GM23338 (cell line): ENCODE measurements around the gene GUCY1B1. TPM values are rescaled to one million over a fixed set of nuclear protein-coding genes. Genes with fewer than 3 reads are reported as not detected.
A peak's percentile ranks its signal among the peaks of the same experiment; 100 is the strongest.

ENCODE experiments used
- ATAC-seq: fragments of 200-7000 bp; cut with Tn5 transposase; 3 replicates; pipeline ENCODE4 v1.9.1; 2020
- DNase-seq: peaks from one replicate; pipeline ENCODE4 v3.0.0-alpha.2; 2015; ENCODE audit warnings: low spot score
- H2AFZ ChIP-seq: fragments of 200-600 bp; sonication (generic); 2 replicates; pipeline ENCODE4 v1.8.0; 2016; ENCODE audit warnings: antibody characterized with exemption, mild to moderate bottlenecking, moderate library complexity
- H3F3A ChIP-seq: fragments of 200-600 bp; sonication (generic); replicated peaks from 2 replicates; pipeline ENCODE4 v1.8.0; 2017; ENCODE audit warnings: antibody characterized with exemption, mixed run types, low read depth
- H3K27ac ChIP-seq: fragments of 200-600 bp; sonication (generic); 2 replicates; pipeline ENCODE4 v1.6.1; 2016; ENCODE audit warnings: low read depth
- H3K27me3 ChIP-seq: fragments of 200-600 bp; sonication (generic); 2 replicates; pipeline ENCODE4 v1.8.0; 2016; ENCODE audit warnings: mild to moderate bottlenecking, mixed run types, moderate library complexity; ENCODE audit not compliant: insufficient read depth
- H3K36me3 ChIP-seq: fragments of 200-600 bp; sonication (generic); 2 replicates; pipeline ENCODE4 v1.8.0; 2016; ENCODE audit warnings: mild to moderate bottlenecking; ENCODE audit not compliant: insufficient read depth
- H3K4me1 ChIP-seq: fragments of 200-600 bp; sonication (generic); 2 replicates; pipeline ENCODE4 v1.8.0; 2016; ENCODE audit warnings: mild to moderate bottlenecking, moderate library complexity; ENCODE audit not compliant: insufficient read depth
- H3K4me2 ChIP-seq: fragments of 200-600 bp; sonication (generic); 2 replicates; pipeline ENCODE4 v1.7.1; 2017; ENCODE audit warnings: mixed run types
- H3K4me3 ChIP-seq: fragments of 200-600 bp; sonication (generic); 2 replicates; pipeline ENCODE4 v1.6.1; 2016; ENCODE audit warnings: mixed run types
- H3K79me2 ChIP-seq: fragments of 200-600 bp; sonication (generic); replicated peaks from 2 replicates; pipeline ENCODE4 v1.8.0; 2017; ENCODE audit warnings: mild to moderate bottlenecking; ENCODE audit not compliant: insufficient read depth
- H3K9me2 ChIP-seq: fragments of 200-600 bp; sonication (generic); 2 replicates; pipeline ENCODE4 v1.8.0; 2017; ENCODE audit not compliant: insufficient read depth
- H4K20me1 ChIP-seq: fragments of 200-600 bp; sonication (generic); replicated peaks from 2 replicates; pipeline ENCODE4 v1.8.0; 2017; ENCODE audit warnings: mild to moderate bottlenecking; ENCODE audit not compliant: insufficient read depth
- H3K27ac Mint-ChIP-seq: 2 replicates; pipeline ENCODE4 v1.8.0; 2020; ENCODE audit warnings: inconsistent platforms, mild to moderate bottlenecking, moderate library complexity, mixed read lengths
- H3K27me3 Mint-ChIP-seq: 3 replicates; pipeline ENCODE4 v1.8.0; 2022; ENCODE audit warnings: low read depth, mild to moderate bottlenecking, moderate library complexity, mixed read lengths, inconsistent platforms; ENCODE audit not compliant: insufficient read depth, poor library complexity
- H3K36me3 Mint-ChIP-seq: 3 replicates; pipeline ENCODE4 v1.8.0; 2021; ENCODE audit warnings: low read depth, mild to moderate bottlenecking, inconsistent platforms, moderate library complexity, mixed read lengths
- H3K4me1 Mint-ChIP-seq: 3 replicates; pipeline ENCODE4 v1.8.0; 2020; ENCODE audit warnings: mild to moderate bottlenecking, inconsistent platforms, mixed read lengths
- H3K4me3 Mint-ChIP-seq: 3 replicates; pipeline ENCODE4 v1.8.0; 2021; ENCODE audit warnings: moderate library complexity, mild to moderate bottlenecking, inconsistent platforms, mixed read lengths
- H3K9me3 Mint-ChIP-seq: 3 replicates; pipeline ENCODE4 v1.8.0; 2020; ENCODE audit warnings: moderate library complexity, mild to moderate bottlenecking, inconsistent platforms, mixed read lengths
- CREB1 ChIP-seq: fragments of 250-450 bp; sonication (Bioruptor Pico); IDR thresholded peaks from 2 replicates; pipeline ENCODE4 v1.5.0; 2020; ENCODE audit warnings: low read depth, mild to moderate bottlenecking, moderate library complexity
- EZH2 ChIP-seq: fragments of 200-600 bp; sonication (generic); IDR thresholded peaks from one replicate; pipeline ENCODE4 v1.8.0; 2017; ENCODE audit warnings: antibody characterized with exemption, mild to moderate bottlenecking, low read depth; ENCODE audit not compliant: unreplicated experiment
- JUNB ChIP-seq: IDR thresholded peaks from one replicate; pipeline ENCODE4 v1.6.1; 2016; ENCODE audit warnings: antibody characterized with exemption; ENCODE audit not compliant: unreplicated experiment
- POLR2AphosphoS5 ChIP-seq: IDR thresholded peaks from 2 replicates; pipeline ENCODE4 v1.6.1; 2016; ENCODE audit warnings: antibody characterized with exemption, low read depth
- REST ChIP-seq: IDR thresholded peaks from one replicate; pipeline ENCODE4 v1.6.1; 2018; ENCODE audit warnings: antibody characterized with exemption; ENCODE audit not compliant: unreplicated experiment
- STAT1 ChIP-seq: IDR thresholded peaks from one replicate; pipeline ENCODE4 v1.6.1; 2016; ENCODE audit warnings: antibody characterized with exemption; ENCODE audit not compliant: unreplicated experiment
- ZNF114 ChIP-seq: fragments of 250-450 bp; sonication (Bioruptor Pico); IDR thresholded peaks from 2 replicates; pipeline ENCODE4 v1.5.0; 2020; ENCODE audit warnings: mild to moderate bottlenecking, moderate library complexity
- ZNF462 ChIP-seq: fragments of 250-450 bp; sonication (Bioruptor Pico); IDR thresholded peaks from 2 replicates; pipeline ENCODE4 v1.5.0; 2020; ENCODE audit warnings: mild to moderate bottlenecking, moderate library complexity
- polyA plus RNA-seq: library from polyadenylated mRNA; unstranded; fragments of >200 nt; fragmentation: Nextera tagmentation; extraction: Ambion mirVana; gene quantifications from 2 replicates; pipeline ENCODE4 v1.2.1, GENCODE V29; 2016
- total RNA-seq: library from RNA; depleted of rRNA; stranded (reverse); fragments of >200 nt; shearing (Covaris generic); gene quantifications from 2 replicates; pipeline ENCODE4 v1.2.3, GENCODE V29; 2014

The GUCY1B1 gene
- total and polyA plus RNA-seq, 2 experiments from 2014 or later, result 2.6 to 4.3 TPM

DNA sequence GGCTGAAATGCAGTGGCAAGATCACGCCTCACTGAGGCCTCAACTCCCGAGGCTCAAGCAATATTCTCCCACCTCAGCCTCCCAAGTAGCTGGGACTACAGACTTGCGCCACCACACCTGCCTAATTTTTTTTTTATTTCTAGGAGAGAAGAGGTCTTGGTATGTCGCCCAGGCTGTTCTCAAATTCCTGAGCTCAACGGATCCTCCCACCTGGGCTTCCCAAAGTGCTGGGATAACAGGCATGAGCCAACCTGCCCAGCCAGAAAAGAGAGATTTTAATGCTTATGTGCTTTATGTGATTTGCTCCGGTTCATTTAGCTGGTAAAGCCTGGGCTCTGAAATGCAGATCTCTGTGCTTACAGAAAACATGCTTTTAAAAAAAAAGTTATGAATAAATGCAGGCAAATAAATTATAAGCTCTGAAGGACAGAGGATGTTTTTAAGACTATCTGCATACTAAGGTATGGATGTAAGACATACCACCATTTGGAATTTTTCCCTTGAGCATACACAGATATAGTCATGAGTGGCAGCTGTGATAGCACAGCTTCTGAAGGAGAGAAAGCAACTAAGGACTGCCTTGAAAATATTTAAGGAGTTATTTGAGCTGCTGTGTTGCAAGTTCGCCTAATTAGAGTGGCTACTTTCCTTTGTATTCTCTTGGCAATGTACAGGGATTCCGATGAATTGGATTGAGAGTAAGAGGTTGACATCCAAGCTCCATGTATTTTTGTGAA, 13.8 kb downstream of the GUCY1B1 start:
- TF ChIP-seq STAT1, result no peak
- no peak for TF ChIP-seq ZNF114 (CRISPR knock-in tag)
- no peak for TF ChIP-seq JUNB
- no peak for TF ChIP-seq ZNF462 (CRISPR knock-in tag)
- no peak for TF ChIP-seq CREB1
- no peak for TF ChIP-seq REST
- no peak for TF ChIP-seq EZH2
- no peak for TF ChIP-seq POLR2AphosphoS5
- Histone ChIP-seq H3K4me1 (peaks cover 23% of the 10 kb centered on the region), H3K79me2 (no peaks in the 10 kb centered on the region), H2AFZ (no peak overlapping the region), H3K27ac (no peak overlapping the region), H3K4me2 (no peak overlapping the region), H3K27me3 (no peaks in the 10 kb centered on the region), H3K9me2 (no peaks in the 10 kb centered on the region), H4K20me1 (no peaks in the 10 kb centered on the region), H3K4me3 (no peak overlapping the region), H3K36me3 (no peaks in the 10 kb centered on the region), H3F3A (no peaks in the 10 kb centered on the region)
- H3K9me3 Mint-ChIP-seq, result no peaks in the 10 kb centered on the region
- peak overlapping the region; percentile 40; the same call in 1 of the 2 replicates for H3K27ac Mint-ChIP-seq
- ATAC-seq, result no peak; the same call in 2 of the 3 replicates
- no peak overlapping the region for H3K4me3 Mint-ChIP-seq
- H3K4me1 Mint-ChIP-seq, result peaks cover 24% of the 10 kb centered on the region
- peak; percentile 71 for DNase-seq
- no peaks in the 10 kb centered on the region for H3K36me3 Mint-ChIP-seq
- peaks cover 2% of the 10 kb centered on the region for H3K27me3 Mint-ChIP-seq
